Right renal cortex interstitium (tissue), 3 donors: ENCODE data around the gene SYF2. TPM values are rescaled to one million over a fixed set of nuclear protein-coding genes. Genes with fewer than 3 reads are reported as not detected.
"Not testable (repeated sequence)": the region's sequence is repeated elsewhere in the genome, so short reads cannot be mapped to it uniquely, and the experiment has no call there.

Source experiments
- DNase-seq, 3 donors: peaks; one replicate each; pipeline ENCODE4 v3.0.0-alpha.2; 2013; ENCODE audit warnings: low read depth in 3 of 3, low spot score in 2 of 3
- polyA plus RNA-seq, 3 donors: library from polyadenylated mRNA; unstranded; fragments of 120-200 nt; gene quantifications; one replicate each; pipeline ENCODE4 v1.2.1, GENCODE V29; 2013; ENCODE audit not compliant: insufficient read length in 3 of 3

Gene SYF2
- polyA plus RNA-seq, 3 donors: 122 to 141 (median 128) TPM

GRCh38 chr1:25247024-25247828 lies 14.9 kb upstream of the SYF2 start, which contains the start of gene RSRP1:
RSRP1 (minus strand) TSS chr1:25247454; CDS start chr1:25246963, 491 bp downstream.
- peak; percentile 94 to 96 (median 96) for DNase-seq

GRCh38 chr1:25246600-25247023 lies 14.3 kb upstream of the SYF2 start:
- no peak for DNase-seq

- no peak for DNase-seq
Measured at GRCh38 chr1:25245809-25246599, 13.7 kb upstream of the SYF2 start.

DNA sequence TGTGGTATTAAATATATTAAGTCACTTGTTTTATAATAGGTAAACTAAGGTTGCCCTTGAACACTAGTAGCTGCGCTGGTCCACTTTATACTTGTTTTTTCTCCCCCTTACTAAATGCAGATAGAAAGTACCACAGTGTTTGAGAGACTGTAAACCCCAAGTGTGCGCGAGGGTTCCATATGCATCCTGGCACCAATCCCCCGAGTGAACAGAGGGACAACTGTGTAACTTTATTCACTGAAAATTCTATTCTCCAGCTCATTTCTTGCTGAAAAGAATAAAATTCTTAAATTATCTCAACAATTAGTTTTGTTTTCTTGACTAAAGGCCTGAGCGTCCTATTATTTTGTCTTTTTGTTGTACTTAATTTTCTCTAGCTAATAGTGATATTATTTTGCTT lies 13.1 kb upstream of the SYF2 start:
- DNase-seq: no peak

DNA sequence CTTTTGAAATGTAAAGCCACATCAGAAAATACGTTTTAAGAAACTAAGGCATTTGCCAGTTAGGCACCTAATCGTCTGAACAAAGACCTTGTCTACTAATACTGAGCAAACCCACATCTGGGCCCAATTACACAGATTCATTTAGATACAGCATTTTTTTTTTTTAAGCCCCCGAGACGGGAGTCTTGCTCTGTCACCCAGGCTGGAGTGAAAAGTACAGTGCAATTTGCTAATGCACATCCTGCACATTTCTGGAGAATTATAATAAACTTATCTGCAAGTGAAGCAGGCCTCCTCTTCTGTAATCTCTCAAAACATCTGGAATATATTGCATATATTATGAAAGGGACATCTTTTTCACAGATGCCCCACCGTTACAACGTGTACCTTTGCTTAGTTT lies 11.6 kb upstream of the SYF2 start:
- no peak for DNase-seq

DNA sequence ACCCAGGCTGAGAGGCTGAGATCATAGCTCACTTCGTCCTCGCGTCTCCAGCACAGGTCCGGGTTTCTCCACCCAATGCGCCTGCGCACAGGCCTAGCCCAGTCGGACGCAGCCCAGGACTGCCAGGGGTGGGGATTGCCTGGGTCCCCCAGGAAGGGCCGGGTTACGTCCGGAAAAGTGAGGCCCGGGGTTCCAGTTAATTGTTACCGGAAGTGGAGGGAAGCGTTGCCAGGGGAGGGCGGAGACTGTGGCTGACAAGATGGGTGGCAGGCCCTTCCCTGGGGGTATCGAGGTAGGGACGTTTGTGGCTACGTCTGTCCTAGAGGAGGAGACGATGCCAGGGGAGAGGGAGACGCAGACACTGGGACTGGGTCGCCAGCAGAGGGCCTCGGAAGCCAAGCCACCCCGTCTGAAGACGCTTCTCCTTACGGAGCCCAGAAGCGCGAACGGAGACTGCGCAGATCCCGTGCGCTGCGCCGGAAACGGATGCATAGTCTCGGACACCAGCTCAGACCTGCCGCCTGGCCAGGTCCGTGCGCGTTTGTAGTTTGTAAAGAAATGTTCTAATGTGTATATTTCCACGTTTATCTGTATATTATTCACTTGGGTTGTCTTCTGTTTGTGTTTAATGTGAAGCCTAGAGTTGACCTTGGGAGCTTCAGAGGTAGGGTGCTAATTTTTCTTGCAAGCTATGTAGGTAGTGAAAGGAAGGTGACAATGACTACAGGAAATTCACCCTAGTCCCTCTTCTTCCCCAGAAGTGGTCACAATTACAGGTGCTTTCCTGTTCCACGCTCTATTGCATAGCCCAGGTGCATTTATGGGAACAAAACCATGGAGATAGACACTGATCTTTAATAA lies 7.6 kb upstream of the SYF2 start:
- DNase-seq: peak in 1 of 3 donors; percentile 82

DNA sequence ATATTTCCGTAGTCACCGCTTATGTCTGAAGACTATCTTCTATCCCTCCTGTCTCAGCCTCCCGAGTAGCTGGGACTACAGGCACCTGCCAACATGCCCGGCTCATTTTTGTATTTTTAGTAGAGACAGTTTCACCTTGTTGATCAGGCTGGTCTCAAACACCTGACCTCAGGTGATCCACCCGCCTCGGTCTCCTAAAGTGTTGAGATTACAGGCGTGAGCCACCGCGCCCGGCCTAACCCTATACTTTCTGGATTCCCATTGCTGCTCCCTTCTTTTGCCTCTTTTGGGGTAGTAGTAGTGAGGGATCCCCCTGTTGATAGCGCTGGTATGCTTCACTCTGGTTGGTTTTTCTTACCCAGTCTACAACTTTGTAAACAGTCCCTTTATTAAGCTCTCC lies 5.7 kb upstream of the SYF2 start:
- no peak for DNase-seq

GRCh38 chr1:25236261-25236660 lies 4.0 kb upstream of the SYF2 start:
- not testable (repeated sequence) for DNase-seq

DNA sequence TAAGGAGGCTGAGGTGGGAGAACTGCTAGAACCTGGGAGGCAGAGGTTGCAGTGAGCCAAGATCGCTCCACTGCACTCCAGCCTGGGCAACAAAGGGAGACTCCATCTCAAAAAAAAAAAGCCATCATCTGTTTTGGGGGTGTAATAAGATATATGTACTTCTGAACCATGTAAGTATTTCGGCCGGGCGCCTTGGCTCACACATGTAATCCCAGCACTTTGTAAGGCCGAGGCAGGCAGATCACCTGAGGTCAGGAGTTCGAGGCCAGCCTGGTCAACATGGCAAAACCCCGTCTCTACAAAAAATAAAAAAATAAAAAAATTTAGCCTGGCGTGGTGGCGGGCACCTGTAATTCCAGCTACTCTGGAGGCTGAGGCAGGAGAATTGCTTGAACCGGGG lies 3.1 kb upstream of the SYF2 start:
- not testable (repeated sequence) for DNase-seq

- no peak for DNase-seq
Measured at GRCh38 chr1:25232866-25233784, 823 bp upstream of the SYF2 start.

GRCh38 chr1:25223471-25223870 lies 8.8 kb downstream of the SYF2 start:
- no peak for DNase-seq

DNA sequence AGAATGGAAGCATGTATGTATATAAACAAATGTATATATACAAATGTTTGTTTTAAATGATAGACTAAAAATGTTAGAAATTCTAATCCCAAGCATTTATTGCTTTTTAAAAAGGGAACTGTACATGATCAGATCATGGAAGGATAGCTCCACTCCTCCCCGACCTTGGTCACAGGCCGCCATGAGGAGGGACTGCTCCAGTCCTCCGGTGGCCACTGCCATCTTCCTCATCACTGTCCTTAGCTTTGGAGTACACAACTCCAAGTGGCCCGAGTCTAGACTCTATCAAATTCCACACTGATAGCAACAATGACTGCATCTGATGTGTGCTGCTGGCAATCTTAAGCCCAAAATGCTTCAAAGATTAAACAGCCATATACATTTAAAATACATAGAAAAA lies 9.7 kb downstream of the SYF2 start:
- no peak for DNase-seq

GRCh38 chr1:25220666-25221065 lies 11.6 kb downstream of the SYF2 start:
- DNase-seq: no peak

- DNase-seq: no peak
Measured at GRCh38 chr1:25219661-25220251, 12.5 kb downstream of the SYF2 start.

GRCh38 chr1:25217598-25218232 lies 14.6 kb downstream of the SYF2 start:
- no peak for DNase-seq

DNA sequence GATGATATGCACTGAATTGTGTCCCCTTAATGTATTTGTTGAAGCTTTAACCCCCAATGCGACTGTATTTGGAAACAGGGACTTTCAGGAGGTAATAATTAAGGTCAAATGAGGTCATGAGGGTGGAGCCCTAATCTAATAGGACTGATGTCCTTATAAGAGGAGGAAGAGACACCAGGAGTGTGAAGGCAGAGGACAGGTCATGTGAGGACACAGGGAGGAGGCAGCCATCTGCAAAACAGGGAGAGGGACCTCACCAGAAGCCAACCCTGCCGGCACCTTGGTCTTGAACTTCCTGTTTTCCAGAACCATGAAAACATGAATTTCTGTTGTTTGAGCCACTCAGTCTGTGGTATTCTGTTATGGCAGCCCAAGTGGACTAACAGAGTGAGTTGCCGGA lies 15.3 kb downstream of the SYF2 start:
- DNase-seq: no peak

DNA sequence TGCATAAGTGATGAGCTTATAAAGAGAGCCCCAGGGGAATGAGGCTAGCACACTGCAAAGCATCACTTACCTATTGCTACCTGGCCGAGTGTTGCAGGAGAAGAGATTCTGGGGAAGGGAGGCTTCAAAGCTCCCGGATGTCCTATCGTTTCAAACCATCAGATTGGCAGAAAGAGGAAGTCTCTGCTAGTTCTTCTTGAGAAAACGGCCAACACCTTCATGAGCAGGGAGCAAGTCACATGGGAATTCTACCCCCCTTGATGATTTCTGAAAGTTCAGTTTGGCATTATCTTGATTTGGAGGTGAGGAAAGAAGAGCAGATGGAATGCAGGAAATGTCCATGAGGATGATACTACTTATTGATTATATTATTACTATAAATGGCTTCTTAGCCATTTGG lies 16.2 kb downstream of the SYF2 start:
- no peak for DNase-seq

DNA sequence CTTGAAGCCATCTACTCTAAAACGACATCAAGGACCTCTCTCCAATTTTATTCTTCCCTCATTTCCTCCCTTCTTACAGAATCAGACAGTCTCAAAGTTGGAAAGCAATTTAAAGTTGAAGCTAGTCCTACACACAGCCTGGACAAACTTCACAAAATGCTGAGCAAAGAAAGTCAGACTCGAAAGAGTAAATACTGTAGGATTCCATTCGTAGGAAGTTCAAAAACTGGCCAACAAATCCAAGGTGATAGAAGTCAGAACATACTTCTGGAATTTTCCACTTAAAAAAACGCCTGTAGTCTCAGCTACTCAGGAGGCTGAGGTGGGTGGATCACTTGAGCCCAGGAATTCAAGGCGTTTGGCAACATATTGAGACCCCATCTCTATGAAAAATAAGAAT lies 19.6 kb downstream of the SYF2 start:
- no peak for DNase-seq

DNA sequence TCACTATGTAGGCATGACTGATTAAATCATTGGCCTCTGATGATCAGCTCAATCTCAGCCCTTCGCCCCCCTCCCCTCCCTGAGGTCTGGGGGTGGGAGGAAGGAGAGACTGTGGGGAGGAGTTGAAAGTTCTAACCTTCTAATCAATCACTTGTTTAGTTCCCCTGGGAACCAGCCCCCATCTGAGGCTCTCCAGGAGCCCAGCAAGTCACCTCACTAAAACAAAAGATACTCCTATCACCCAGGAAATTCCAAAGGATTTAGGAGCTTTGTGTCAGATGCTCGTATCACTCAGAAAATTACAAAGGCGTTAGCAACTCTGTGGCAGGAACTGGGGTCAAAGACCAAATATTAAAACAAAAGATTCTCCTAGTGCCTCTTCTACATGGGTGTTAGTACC lies 21.6 kb downstream of the SYF2 start:
- DNase-seq: no peak
